Cerebellar cortex (tissue), 1 donor: ENCODE data around the gene SLC35F3.
"Not testable (repeated sequence)": the region's sequence is repeated elsewhere in the genome, so short reads cannot be mapped to it uniquely, and the experiment has no call there.

Experiments used
- DNase-seq: peaks from one replicate; pipeline ENCODE4 v3.0.0-alpha.2; 2015; ENCODE audit warnings: low spot score

SLC35F3 gene

DNA sequence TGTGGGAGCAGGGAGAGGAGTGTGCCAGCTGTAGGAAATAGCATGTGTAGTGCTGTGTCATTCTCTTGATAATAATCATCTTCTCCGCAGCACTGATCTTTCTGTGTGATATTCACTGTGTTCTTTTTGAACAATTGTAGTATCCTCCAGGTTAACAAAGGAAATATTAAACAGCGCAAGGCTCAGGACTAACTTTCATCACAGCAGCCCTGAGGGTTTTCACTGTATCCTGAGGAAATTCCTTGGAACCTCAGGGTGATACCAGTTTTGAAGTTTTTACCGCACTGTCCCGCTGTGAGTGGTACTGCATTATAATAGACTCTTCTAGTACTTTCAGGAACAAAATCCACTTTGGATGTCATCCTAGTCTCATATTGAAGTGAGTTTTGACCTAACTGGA lies 240.4 kb downstream of the SLC35F3 start:
- no peak for DNase-seq

- DNase-seq: no peak
Observed at GRCh38 chr1:234148350-234148749, 243.9 kb downstream of the SLC35F3 start.

DNA sequence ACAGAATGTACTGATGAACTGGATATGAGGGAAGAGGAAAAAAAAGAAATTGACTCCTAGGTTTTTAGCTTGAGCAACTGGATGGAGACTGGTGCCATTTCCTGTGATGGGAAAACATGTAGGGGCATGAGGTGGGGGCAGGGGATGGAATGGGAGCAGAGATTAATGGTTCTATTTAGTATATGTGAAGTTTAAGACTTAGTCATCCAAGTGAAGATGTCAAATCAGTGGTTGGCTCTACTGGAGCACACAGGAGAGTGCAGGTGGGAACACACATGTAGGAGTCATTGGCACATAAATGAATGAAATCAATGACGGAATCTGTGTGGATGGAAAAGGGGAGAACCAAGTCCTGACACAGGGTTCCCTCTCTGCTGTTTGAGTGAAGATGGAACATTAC lies 244.3 kb downstream of the SLC35F3 start:
- DNase-seq: no peak

- no peak for DNase-seq
Observed at GRCh38 chr1:234149217-234149616, 244.7 kb downstream of the SLC35F3 start.

DNA sequence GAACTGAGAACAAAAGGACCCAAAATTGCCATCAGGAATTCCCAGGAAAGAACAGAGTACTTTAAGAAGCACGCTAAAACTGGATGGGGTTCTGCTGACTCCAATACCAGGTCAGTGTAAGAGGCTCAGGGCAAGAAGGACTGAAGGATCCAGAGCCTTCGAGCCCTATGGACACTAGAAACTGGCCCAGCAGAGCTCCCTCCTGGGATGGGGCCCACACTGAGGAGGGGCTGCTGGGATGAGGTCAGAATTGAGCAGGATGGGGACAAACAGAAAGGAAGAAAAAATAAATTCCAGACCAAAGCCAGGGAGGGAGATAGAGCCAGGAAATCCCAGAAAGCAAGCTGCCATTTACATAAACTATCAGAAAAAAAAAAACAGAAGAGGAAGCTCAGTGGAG lies 246.4 kb downstream of the SLC35F3 start:
- no peak for DNase-seq

- DNase-seq: not testable (repeated sequence)
Observed at GRCh38 chr1:234152344-234152743, 247.9 kb downstream of the SLC35F3 start.

- peak; percentile 90 for DNase-seq
Observed at GRCh38 chr1:234154320-234155251, 250.1 kb downstream of the SLC35F3 start.

DNA sequence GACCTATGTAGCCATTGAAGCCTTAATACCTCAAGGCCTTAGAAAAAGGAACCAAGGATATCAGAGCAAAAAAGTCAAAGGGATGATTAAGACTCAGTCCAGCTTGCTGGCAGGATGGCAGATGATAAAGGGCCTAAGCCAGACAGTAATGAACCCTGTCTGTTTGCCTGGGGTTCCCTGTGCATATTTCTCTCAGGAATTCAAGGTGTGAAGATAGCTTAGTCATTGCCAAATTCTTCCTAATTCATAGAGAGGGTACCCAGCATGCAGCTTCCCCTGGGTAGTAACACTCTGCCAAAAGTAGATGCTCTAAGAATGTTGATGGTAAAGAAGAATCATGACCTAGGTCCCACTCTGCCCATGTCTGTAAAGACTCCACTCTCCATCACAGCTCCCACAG lies 258.2 kb downstream of the SLC35F3 start:
- no peak for DNase-seq

DNA sequence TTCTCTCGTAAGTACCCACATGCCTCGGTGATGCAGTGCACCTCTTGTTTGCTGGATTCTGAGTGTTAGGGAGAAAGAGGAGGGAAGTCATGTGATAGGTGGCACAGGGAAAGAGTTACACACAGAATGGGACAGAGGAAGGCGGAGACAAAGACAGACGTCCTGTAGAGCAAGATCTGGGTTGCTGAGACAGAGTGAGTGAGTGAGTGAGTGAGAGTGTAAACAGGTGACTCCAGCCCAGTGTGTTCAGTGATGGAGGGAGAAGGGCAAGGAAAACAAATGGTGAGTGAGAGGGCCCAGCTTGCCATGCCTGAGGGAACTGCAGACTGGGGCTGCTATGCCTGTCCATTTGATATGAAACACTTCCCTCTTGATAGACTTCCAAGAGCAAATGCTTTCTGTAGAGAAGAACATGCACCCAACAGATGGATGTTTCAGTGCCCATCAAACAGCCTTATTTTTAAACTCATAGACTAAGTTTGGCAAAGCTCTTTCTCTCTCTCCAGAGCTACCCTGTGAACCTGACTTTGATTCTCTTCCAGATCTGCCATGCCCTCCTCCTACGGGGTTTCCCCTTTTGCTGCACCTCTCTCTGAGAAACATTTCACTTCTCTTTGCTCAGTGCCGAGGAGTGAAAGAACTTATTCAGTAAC lies 258.9 kb downstream of the SLC35F3 start:
- peak; percentile 69 for DNase-seq

GRCh38 chr1:234164098-234164709 lies 259.7 kb downstream of the SLC35F3 start:
- DNase-seq: no peak

GRCh38 chr1:234168061-234168724 lies 263.7 kb downstream of the SLC35F3 start:
- peak; percentile 48 for DNase-seq

GRCh38 chr1:234169161-234169849 lies 264.8 kb downstream of the SLC35F3 start:
- DNase-seq: no peak

DNA sequence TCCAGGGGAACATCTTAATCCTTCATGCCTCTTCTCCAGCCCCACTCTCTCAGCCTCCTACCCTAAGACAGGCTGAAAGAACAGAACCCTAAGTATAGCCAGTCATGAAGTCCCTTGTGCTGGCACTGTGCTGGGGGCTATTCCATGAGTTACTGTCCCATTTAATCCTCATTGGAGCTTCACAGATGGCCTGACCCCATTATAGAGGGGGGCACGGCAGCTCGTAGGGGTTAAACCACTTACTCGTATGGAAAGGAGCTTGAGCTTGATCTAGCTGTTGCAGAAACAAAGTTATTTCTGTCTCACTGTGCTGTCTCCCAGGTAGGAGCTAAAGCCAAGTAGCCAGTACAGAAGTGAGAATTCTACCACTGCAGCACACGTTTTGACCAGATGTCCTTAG lies 265.6 kb downstream of the SLC35F3 start:
- DNase-seq: no peak

- DNase-seq: no peak
Observed at GRCh38 chr1:234170622-234171021, 266.1 kb downstream of the SLC35F3 start.

- peak; percentile 69 for DNase-seq
Observed at GRCh38 chr1:234173968-234174367, 269.5 kb downstream of the SLC35F3 start.

GRCh38 chr1:234175363-234175762 lies 270.9 kb downstream of the SLC35F3 start:
- peak; percentile 74 for DNase-seq

- DNase-seq: peak; percentile 97
Observed at GRCh38 chr1:234176000-234176399, 271.5 kb downstream of the SLC35F3 start.

- not testable (repeated sequence) for DNase-seq
Observed at GRCh38 chr1:234176847-234177246, 272.4 kb downstream of the SLC35F3 start.

DNA sequence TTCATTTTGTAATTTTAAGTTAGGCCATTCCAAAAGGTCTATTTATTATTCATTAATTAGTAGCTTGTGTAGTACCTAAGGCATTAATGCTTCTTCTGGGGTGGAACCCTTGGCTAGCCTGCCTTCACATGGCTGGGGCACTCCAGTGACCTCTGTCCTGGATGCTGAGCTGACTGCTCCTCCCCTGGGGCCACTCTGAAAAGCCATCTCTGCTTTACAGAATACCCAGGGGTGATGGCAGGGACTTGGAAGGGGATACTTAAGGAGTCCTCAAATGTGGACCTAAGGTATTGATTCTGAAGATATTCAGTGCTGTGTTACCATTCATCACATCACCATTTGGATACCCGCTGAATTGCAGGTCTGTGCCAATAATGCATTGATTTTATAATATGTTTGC lies 281.0 kb downstream of the SLC35F3 start:
- DNase-seq: no peak

- DNase-seq: peak; percentile 28
Observed at GRCh38 chr1:234186037-234186688, 281.7 kb downstream of the SLC35F3 start.

DNA sequence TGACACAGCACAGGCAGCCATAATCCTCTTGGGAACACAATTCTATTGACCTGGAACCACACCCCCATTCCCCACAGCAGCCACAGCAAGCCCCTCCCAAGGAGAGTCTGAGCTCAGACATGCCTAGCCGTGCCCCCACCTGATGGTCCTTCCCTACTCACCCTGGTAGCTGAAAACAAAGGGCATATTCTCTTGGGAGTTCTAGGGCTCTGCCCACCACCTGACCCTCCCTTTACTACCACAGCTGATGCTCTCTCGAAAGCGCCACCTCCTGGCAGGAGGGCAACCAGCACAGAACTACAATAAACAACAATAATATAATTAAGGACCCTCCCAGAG lies 283.9 kb downstream of the SLC35F3 start:
- no peak for DNase-seq
